Measurements from ENCODE around the gene ADAMTS17. TPM values are rescaled to one million over a fixed set of nuclear protein-coding genes. Genes with fewer than 3 reads are reported as not detected.
A peak's percentile ranks its signal among the peaks of the same experiment; 100 is the strongest.

The ADAMTS17 gene
- total RNA-seq, 1 donor from 2014 or later = 17.0 TPM

- no peak for DNase-seq
Measured at GRCh38 chr15:100169615-100170290, 172.0 kb downstream of the ADAMTS17 start.

GRCh38 chr15:100168787-100169186 is 173.0 kb downstream of the ADAMTS17 start:
- DNase-seq = no peak

- no peak for DNase-seq
Measured at GRCh38 chr15:100167884-100168375, 173.8 kb downstream of the ADAMTS17 start.

- DNase-seq = no peak
Measured at GRCh38 chr15:100166313-100166712, 175.5 kb downstream of the ADAMTS17 start.

- no peak for DNase-seq
Measured at GRCh38 chr15:100163961-100164360, 177.8 kb downstream of the ADAMTS17 start.

GRCh38 chr15:100160953-100161352 is 180.8 kb downstream of the ADAMTS17 start:
- DNase-seq = no peak

- DNase-seq = no peak
Measured at GRCh38 chr15:100159436-100159835, 182.3 kb downstream of the ADAMTS17 start.

GRCh38 chr15:100158356-100158755 is 183.4 kb downstream of the ADAMTS17 start:
- no peak for DNase-seq

- no peak for DNase-seq
Measured at GRCh38 chr15:100156201-100156600, 185.6 kb downstream of the ADAMTS17 start.

- no peak for DNase-seq
Measured at GRCh38 chr15:100154338-100154737, 187.4 kb downstream of the ADAMTS17 start.

GRCh38 chr15:100152463-100152862 is 189.3 kb downstream of the ADAMTS17 start:
- DNase-seq = no peak

- no peak for DNase-seq
Measured at GRCh38 chr15:100150906-100151305, 190.9 kb downstream of the ADAMTS17 start.

- DNase-seq = no peak
Measured at GRCh38 chr15:100147828-100148227, 193.9 kb downstream of the ADAMTS17 start.

- DNase-seq = peak; percentile 30
Measured at GRCh38 chr15:100143378-100143777, 198.4 kb downstream of the ADAMTS17 start.

GRCh38 chr15:100141311-100142001 is 200.3 kb downstream of the ADAMTS17 start:
- peak; percentile 76 for DNase-seq

GRCh38 chr15:100140527-100141308 is 201.1 kb downstream of the ADAMTS17 start:
- DNase-seq = no peak

GRCh38 chr15:100134586-100134985 is 207.2 kb downstream of the ADAMTS17 start:
- no peak for DNase-seq

- DNase-seq = peak; percentile 39
Measured at GRCh38 chr15:100134089-100134583, 207.6 kb downstream of the ADAMTS17 start.

- DNase-seq = no peak
Measured at GRCh38 chr15:100133001-100133400, 208.8 kb downstream of the ADAMTS17 start.

GRCh38 chr15:100132309-100132708 is 209.5 kb downstream of the ADAMTS17 start:
- no peak for DNase-seq

GRCh38 chr15:100131321-100132224 is 210.2 kb downstream of the ADAMTS17 start:
- DNase-seq = peak; percentile 1

GRCh38 chr15:100129677-100130076 is 212.1 kb downstream of the ADAMTS17 start:
- DNase-seq = no peak

Measured in skin of body (tissue), 2 donors.